ENCODE data around the gene CEP57L1. TPM values are rescaled to one million over a fixed set of nuclear protein-coding genes. Genes with fewer than 3 reads are reported as not detected.

Gene CEP57L1
- total RNA-seq, 1 donor from 2014 or later: 16.7 TPM

DNA sequence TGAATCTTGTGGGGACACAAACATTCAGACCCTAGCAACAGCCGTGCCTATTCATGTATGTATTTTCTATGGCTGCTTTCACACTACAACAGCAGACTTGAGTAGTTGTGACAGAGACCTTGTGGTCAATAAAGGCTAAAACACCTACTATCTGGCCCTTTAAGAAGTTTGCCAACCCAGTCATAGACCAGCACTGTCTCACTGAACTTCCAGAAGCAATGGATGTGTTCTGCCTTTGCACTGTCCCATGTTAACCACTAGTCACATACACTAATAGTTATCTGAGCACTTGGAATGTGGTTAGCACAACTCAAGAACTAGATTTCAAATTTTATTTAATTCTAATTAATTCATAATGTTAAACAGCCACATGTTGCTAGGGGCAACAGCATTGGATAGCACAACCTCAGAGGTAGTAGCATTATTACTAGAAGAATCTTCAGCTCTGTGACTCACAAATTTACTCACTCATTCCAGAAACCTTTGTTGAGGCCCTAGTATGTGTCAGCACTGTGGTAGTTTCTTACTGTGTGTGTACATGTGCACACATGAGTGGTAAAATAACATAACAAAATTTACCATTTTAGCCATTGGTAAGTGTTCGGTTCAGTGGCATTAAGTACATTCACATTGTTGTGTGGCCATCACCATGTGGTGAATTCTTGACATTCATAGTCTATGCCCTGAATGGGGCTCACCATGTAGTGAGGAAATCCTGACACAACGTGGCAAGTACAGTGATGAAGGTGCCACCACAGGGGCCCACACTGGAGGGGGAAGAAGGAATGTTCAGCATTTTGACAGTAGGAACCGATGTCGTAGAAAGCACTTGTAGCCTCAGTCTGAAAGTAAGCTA lies 107.3 kb downstream of the CEP57L1 start:
- no peaks in the 10 kb centered on the region for H3K36me3 ChIP-seq (ENCODE audit: control insufficient read depth, insufficient read depth, low read length)
- no peak for DNase-seq (ENCODE audit: low read depth)
- H3K27me3 ChIP-seq (ENCODE audit: control insufficient read depth, insufficient read depth, low read length): no peaks in the 10 kb centered on the region
- TF ChIP-seq, protein P1, sequence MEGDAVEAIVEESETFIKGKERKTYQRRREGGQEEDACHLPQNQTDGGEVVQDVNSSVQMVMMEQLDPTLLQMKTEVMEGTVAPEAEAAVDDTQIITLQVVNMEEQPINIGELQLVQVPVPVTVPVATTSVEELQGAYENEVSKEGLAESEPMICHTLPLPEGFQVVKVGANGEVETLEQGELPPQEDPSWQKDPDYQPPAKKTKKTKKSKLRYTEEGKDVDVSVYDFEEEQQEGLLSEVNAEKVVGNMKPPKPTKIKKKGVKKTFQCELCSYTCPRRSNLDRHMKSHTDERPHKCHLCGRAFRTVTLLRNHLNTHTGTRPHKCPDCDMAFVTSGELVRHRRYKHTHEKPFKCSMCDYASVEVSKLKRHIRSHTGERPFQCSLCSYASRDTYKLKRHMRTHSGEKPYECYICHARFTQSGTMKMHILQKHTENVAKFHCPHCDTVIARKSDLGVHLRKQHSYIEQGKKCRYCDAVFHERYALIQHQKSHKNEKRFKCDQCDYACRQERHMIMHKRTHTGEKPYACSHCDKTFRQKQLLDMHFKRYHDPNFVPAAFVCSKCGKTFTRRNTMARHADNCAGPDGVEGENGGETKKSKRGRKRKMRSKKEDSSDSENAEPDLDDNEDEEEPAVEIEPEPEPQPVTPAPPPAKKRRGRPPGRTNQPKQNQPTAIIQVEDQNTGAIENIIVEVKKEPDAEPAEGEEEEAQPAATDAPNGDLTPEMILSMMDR (IDR thresholded peaks at IDR 0.05; ENCODE audit: insufficient read depth, low read length, poor library complexity, severe bottlenecking): no peak
- no peak overlapping the region for H3K4me3 ChIP-seq (ENCODE audit: low read depth, low read length)

DNA sequence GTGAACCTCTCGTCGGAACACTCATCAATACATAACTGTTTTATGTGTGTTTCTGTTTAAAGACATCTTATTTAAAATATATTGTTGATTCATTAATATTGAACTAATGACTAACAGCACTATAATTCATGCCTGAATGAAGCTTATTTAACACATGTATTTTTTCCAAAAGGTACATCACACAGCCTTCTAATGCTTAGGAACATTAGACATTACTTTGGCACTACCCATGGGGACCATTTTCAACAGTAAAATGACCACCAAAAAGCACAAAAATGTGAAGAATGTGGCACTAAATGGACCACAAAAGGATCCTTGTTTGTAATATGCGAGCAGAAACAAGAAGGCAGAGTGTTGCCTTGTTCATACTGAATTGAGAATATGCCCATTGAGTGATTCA lies 109.2 kb downstream of the CEP57L1 start:
- Histone ChIP-seq H3K36me3 (ENCODE audit: control insufficient read depth, insufficient read depth, low read length) (no peaks in the 10 kb centered on the region), H3K4me3 (ENCODE audit: low read depth, low read length) (no peak overlapping the region), H3K27me3 (ENCODE audit: control insufficient read depth, insufficient read depth, low read length) (no peaks in the 10 kb centered on the region)
- TF ChIP-seq, protein P1 (IDR thresholded peaks at IDR 0.05; ENCODE audit: insufficient read depth, low read length, poor library complexity, severe bottlenecking): no peak
- no peak for DNase-seq (ENCODE audit: low read depth)

DNA sequence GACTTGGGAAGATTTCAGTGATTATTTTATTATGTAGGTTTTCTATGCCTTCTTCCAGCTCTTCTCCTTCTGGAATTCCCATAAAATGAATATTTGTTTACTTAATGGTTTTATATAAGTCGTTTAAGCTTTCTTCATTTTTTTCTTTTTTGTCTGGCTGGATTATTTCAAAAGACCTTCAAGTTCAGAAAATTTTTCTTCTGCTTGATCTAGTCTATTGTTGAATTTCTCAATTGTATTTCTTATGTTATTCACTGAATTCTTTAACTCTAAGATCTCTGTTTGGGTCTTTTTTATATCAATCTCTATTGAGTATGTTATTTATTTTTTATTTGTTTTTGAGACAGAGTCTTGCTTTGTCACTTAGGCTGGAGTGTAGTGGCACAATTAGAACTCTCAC lies 117.4 kb downstream of the CEP57L1 start:
- no peaks in the 10 kb centered on the region for H3K27me3 ChIP-seq (ENCODE audit: control insufficient read depth, insufficient read depth, low read length)
- H3K4me3 ChIP-seq (ENCODE audit: low read depth, low read length): no peak overlapping the region
- H3K36me3 ChIP-seq (ENCODE audit: control insufficient read depth, insufficient read depth, low read length): no peaks in the 10 kb centered on the region
- DNase-seq (ENCODE audit: low read depth): no peak
- TF ChIP-seq, protein P1 (IDR thresholded peaks at IDR 0.05; ENCODE audit: insufficient read depth, low read length, poor library complexity, severe bottlenecking): no peak

Other genes with a start within 250 kb of the CEP57L1 start
- gene ARMC2, start 247.1 kb upstream of the CEP57L1 start, total RNA-seq: 1.1 and 1.8 TPM in 2 replicates
- gene SESN1, start 661 bp upstream of the CEP57L1 start, total RNA-seq: 10.3 and 13.2 TPM in 2 replicates

All from kidney epithelial cell (primary cell).